HepG2 (cell line): Measurements from ENCODE around the gene TMEM220. TPM values are rescaled to one million over a fixed set of nuclear protein-coding genes. Genes with fewer than 3 reads are reported as not detected.

Experiments used
- FOSL1 ChIP-seq: sonication (generic); formaldehyde crosslinking; IDR thresholded peaks from 2 replicates; pipeline ENCODE4 v1.9.0; 2021; ENCODE audit warnings: missing genetic modification reagents, borderline replicate concordance
- GLMP ChIP-seq: sonication (generic); formaldehyde crosslinking; IDR thresholded peaks from 2 replicates; pipeline ENCODE4 v1.9.0; 2021; ENCODE audit warnings: missing genetic modification reagents, mild to moderate bottlenecking, borderline replicate concordance
- KLF16 ChIP-seq, 2 experiments: sonication (generic) in 1 of 2; formaldehyde crosslinking in 1 of 2; IDR thresholded peaks; 2 replicates each; pipeline versions ENCODE4 v1.6.1 to v1.8.0; 2016 to 2023; ENCODE audit warnings: missing genetic modification reagents in 2 of 2, missing compliant biosample characterization in 1 of 2
- MAFF ChIP-seq: IDR thresholded peaks from 2 replicates; pipeline ENCODE4 v1.6.1; 2011; ENCODE audit warnings: low read depth, low read length, improper control_type of control experiment
- MBD4 ChIP-seq: IDR thresholded peaks from 2 replicates; pipeline ENCODE4 v1.6.1; 2012; ENCODE audit warnings: low read length, inconsistent platforms, borderline replicate concordance
- MIER2 ChIP-seq: IDR thresholded peaks from 2 replicates; pipeline ENCODE4 v1.6.1; 2016; ENCODE audit warnings: missing biosample characterization, missing genetic modification reagents
- RERE ChIP-seq: IDR thresholded peaks from 2 replicates; pipeline ENCODE4 v1.6.1; 2016; ENCODE audit warnings: low read depth, missing genetic modification reagents, missing compliant biosample characterization
- REXO4 ChIP-seq: sonication (generic); formaldehyde crosslinking; IDR thresholded peaks from 2 replicates; pipeline ENCODE4 v1.8.0; 2022; ENCODE audit warnings: missing genetic modification reagents, mild to moderate bottlenecking, borderline replicate concordance
- SSRP1 ChIP-seq: IDR thresholded peaks from 2 replicates; pipeline ENCODE4 v1.6.1; 2016; ENCODE audit warnings: control low read depth
- STAT6 ChIP-seq: sonication (generic); formaldehyde crosslinking; IDR thresholded peaks from 2 replicates; pipeline ENCODE4 v1.4.0; 2020; ENCODE audit warnings: missing genetic modification reagents, mild to moderate bottlenecking, borderline replicate concordance
- YEATS4 ChIP-seq: sonication (generic); formaldehyde crosslinking; IDR thresholded peaks from 2 replicates; pipeline ENCODE4 v1.4.0; 2020; ENCODE audit warnings: missing genetic modification reagents, borderline replicate concordance
- ZBTB39 ChIP-seq: sonication (generic); formaldehyde crosslinking; IDR thresholded peaks from 2 replicates; pipeline ENCODE4 v1.5.0; 2020; ENCODE audit warnings: missing genetic modification reagents
- ZBTB49 ChIP-seq: sonication (generic); formaldehyde crosslinking; IDR thresholded peaks from 2 replicates; pipeline ENCODE4 v1.4.0; 2020; ENCODE audit warnings: missing genetic modification reagents, borderline replicate concordance
- ZNF180 ChIP-seq: sonication (generic); formaldehyde crosslinking; IDR thresholded peaks from 2 replicates; pipeline ENCODE4 v1.4.0; 2020; ENCODE audit warnings: low read depth, missing genetic modification reagents, borderline replicate concordance
- ZNF556 ChIP-seq: sonication (generic); formaldehyde crosslinking; IDR thresholded peaks from 2 replicates; pipeline ENCODE4 v1.4.0; 2020; ENCODE audit warnings: mild to moderate bottlenecking, missing genetic modification reagents, borderline replicate concordance
- ZNF766 ChIP-seq: sonication (generic); formaldehyde crosslinking; IDR thresholded peaks from 2 replicates; pipeline ENCODE4 v1.5.0; 2020; ENCODE audit warnings: missing genetic modification reagents, borderline replicate concordance
- polyA plus RNA-seq, 8 experiments: library from polyadenylated mRNA; depleted of rRNA in 3 of 8; stranded (reverse) in 7 of 8; unstranded in 1 of 8; fragments of >200 nt; fragmentation: Illumina TruSeq in 4 of 8; extraction: Trizol in 4 of 8; gene quantifications; 2 replicates each; pipeline versions ENCODE4 v1.2.1 to v1.2.3, GENCODE V29; 2011 to 2016; ENCODE audit warnings: low read depth in 4 of 8, missing spikeins in 1 of 8, mixed read lengths in 1 of 8; ENCODE audit not compliant: insufficient read depth in 1 of 8
- total RNA-seq, 5 experiments: library from RNA; depleted of rRNA; stranded (reverse); fragments of >200 nt; fragmentation: Illumina TruSeq; extraction: Trizol; gene quantifications; 2 replicates each; pipeline ENCODE4 v1.2.3, GENCODE V29; 2016; ENCODE audit warnings: low read depth in 1 of 5

Gene TMEM220
- total and polyA plus RNA-seq, 2 of the 13 experiments (the other 11 are each of a cell fraction or from before 2014, with no cell fraction given) = 1.3 to 2.2 TPM

- TF ChIP-seq ZNF766 (CRISPR knock-in tag) = no peak
- TF ChIP-seq GLMP = no peak
- TF ChIP-seq ZBTB39 = no peak
- no peak for TF ChIP-seq MBD4
- TF ChIP-seq MIER2 (CRISPR knock-in tag) = peak; percentile 47; the same call in 1 of the 2 replicates
- no peak for TF ChIP-seq YEATS4 (CRISPR knock-in tag)
- no peak for TF ChIP-seq FOSL1
- no peak for TF ChIP-seq REXO4 (CRISPR knock-in tag)
- TF ChIP-seq SSRP1 = no peak
- no peak for TF ChIP-seq STAT6 (CRISPR knock-in tag)
- TF ChIP-seq MAFF = no peak
- no peak for TF ChIP-seq ZNF556 (CRISPR knock-in tag)
- TF ChIP-seq ZNF180 (CRISPR knock-in tag) = no peak
- TF ChIP-seq ZBTB49 (CRISPR knock-in tag) = no peak
- 0 out of 2 replicates have a peak, but pooled peaks have one; percentile 11 for TF ChIP-seq RERE (CRISPR knock-in tag)
- TF ChIP-seq KLF16 (CRISPR knock-in tag; IDR thresholded peaks at IDR 0.05) = no peak
Observed at GRCh38 chr17:10737168-10737622, 7.4 kb upstream of the TMEM220 start (continued).
